Measurements from ENCODE around the gene PRDM16.

PRDM16 gene

GRCh38 chr1:3292868-3293562 lies 224.0 kb downstream of the PRDM16 start:
- DNase-seq = no peak

GRCh38 chr1:3293563-3294080 lies 224.6 kb downstream of the PRDM16 start:
- no peak for DNase-seq

- no peak for DNase-seq
Measured at GRCh38 chr1:3294450-3294849, 225.4 kb downstream of the PRDM16 start.

GRCh38 chr1:3295846-3296245 lies 226.8 kb downstream of the PRDM16 start:
- DNase-seq = no peak

GRCh38 chr1:3296326-3296725 lies 227.3 kb downstream of the PRDM16 start:
- no peak for DNase-seq

- DNase-seq = no peak
Measured at GRCh38 chr1:3296826-3297225, 227.8 kb downstream of the PRDM16 start.

GRCh38 chr1:3297756-3298155 lies 228.8 kb downstream of the PRDM16 start:
- DNase-seq = no peak

GRCh38 chr1:3298197-3298596 lies 229.2 kb downstream of the PRDM16 start:
- DNase-seq = no peak

GRCh38 chr1:3304246-3304645 lies 235.2 kb downstream of the PRDM16 start:
- no peak for DNase-seq

GRCh38 chr1:3304692-3305091 lies 235.7 kb downstream of the PRDM16 start:
- no peak for DNase-seq

GRCh38 chr1:3305156-3305555 lies 236.2 kb downstream of the PRDM16 start:
- DNase-seq = no peak

- peak; percentile 23 to 24 for DNase-seq
Measured at GRCh38 chr1:3306583-3307291, 237.7 kb downstream of the PRDM16 start.

- no peak for DNase-seq
Measured at GRCh38 chr1:3307359-3307758, 238.4 kb downstream of the PRDM16 start.

- no peak for DNase-seq
Measured at GRCh38 chr1:3308053-3308452, 239.1 kb downstream of the PRDM16 start.

- no peak for DNase-seq
Measured at GRCh38 chr1:3310718-3311400, 241.9 kb downstream of the PRDM16 start.

- no peak for DNase-seq
Measured at GRCh38 chr1:3311711-3312110, 242.7 kb downstream of the PRDM16 start.

GRCh38 chr1:3312310-3312897 lies 243.4 kb downstream of the PRDM16 start:
- DNase-seq = no peak

- peak; percentile 82 to 84 for DNase-seq
Measured at GRCh38 chr1:3312898-3313575, 244.0 kb downstream of the PRDM16 start.

- no peak for DNase-seq
Measured at GRCh38 chr1:3313576-3313950, 244.6 kb downstream of the PRDM16 start.

- no peak for DNase-seq
Measured at GRCh38 chr1:3314491-3315381, 245.7 kb downstream of the PRDM16 start.

Data from activated T-cell treated with anti-CD3 and anti-CD28 coated beads, Interleukin-2, amount 50 U/mL, for 48 hours (primary cell).